ENCODE data around the gene BAHD1.

BAHD1 gene

DNA sequence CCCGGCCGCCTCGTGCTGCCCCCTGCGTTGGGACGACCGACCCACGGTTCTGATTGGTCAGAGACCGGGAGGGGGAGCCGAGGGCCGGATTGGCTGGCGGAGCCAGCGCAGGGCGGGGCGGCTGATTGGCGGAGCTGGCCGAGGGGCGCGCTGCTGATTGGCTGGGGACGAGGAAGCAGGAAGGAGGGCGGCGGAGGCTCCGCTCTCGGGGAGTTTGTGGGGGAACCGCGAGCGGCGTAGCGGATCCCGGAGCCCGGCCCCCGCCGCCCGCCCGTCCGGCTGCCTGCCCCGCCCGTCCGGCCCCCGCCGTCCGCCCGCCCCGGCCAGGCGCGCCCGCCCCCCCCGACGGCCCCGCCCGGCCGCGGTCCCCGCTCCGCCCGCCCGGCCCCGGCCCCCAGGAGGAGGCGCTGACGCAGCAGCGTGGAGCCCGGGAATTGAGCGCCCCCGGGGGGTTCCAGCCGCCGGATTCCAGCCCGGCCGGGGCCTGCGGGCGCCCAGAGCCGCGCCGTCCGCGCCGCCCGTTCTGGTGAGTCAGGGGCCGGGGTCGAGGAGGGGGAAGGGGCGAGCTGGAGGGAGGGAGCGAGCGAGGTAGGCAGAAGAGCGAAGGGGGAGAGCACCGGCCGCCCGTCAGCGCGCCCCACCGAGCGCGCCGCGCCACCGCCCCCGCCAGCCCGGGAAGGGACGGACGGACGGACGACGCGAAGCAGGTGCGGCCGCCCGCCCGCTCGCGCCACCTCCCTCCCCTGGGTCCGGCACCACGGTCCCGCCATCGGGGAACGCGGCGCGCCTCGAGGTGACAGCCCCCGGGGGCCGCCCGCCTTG is at the start of gene BAHD1:
BAHD1 (plus strand) TSS at position 211 of the 822 bp plus-strand sequence. CDS start 17,512 bp downstream, outside the sequence.
- peak; percentile 98 for DNase-seq

GRCh38 chr15:40392986-40393948 is 47.5 kb upstream of the BAHD1 start:
- no peak for DNase-seq

DNA sequence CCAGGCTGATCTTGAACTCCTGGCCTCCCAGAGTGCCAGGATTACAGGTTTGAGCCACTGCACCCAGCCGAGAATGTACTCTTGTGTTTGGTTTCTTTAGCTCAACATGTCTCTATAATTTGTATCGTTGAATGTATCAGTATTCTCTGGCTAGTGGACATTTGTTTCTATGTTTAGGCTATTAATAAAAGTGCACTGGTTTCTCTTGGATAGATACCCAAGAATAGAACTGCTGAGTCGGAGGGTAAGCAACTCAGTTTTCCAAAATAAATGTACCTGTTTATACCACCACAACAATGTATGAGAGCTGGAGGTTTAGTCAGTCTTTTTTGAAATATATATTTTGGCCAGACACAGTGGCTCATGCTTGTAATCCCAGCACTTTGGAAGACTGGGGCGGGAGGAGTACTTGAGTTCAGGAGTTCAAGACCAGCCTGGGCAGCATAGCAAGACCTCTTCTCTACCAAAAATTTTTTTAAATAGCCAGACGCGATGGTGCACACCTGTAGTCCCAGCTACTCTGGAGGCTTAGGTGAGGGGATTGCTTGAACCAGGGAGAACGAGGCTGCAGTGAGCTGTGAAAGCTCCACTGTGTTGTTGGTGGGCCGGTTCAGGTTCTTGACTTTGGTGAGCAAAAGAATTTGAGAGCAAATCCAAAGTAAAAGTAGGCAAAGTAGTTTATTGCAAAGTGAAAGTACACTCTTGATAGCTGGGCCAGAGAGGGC is 42.9 kb upstream of the BAHD1 start:
- no peak for DNase-seq

DNA sequence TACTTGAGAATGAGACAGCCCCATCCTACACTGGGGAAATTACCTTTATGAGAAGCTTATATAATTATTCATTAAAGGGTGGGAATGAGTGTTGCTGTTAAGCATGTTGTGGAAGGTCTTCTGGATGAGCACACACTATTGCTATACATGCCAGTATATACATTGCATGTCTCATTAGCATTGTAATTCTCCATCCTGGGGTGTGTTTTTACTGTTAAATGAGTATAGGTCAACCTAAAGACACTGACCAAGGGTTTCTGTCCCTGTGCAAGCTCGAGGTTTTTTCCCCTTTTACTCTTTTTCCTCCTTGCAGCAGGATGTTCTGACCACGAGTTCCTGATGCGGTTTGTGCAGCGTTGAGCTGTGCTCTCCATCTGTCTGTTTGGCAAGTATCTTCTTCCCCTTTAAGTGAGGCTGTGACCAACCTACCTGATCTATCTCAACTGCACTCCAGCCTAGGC is 42.3 kb upstream of the BAHD1 start:
- no peak for DNase-seq

DNA sequence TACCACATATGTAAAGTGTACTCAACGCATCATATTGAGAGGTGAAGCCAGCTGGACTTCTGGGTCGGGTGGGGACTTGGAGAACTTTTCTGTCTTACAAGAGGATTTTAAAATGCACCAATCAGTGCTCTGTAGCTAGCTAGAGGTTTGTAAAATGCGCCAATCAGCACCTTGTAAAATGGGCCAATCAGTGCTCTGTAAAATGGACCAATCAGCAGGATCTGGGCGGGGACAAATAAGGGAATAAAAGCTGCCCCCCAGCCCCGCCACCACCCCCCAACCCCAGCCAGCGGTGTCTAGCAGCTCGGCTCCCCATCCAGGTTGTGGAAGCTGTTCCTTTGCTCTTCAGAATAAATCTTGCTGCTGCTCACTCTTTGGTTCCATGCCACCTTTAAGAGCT is 41.4 kb upstream of the BAHD1 start:
- DNase-seq = no peak

DNA sequence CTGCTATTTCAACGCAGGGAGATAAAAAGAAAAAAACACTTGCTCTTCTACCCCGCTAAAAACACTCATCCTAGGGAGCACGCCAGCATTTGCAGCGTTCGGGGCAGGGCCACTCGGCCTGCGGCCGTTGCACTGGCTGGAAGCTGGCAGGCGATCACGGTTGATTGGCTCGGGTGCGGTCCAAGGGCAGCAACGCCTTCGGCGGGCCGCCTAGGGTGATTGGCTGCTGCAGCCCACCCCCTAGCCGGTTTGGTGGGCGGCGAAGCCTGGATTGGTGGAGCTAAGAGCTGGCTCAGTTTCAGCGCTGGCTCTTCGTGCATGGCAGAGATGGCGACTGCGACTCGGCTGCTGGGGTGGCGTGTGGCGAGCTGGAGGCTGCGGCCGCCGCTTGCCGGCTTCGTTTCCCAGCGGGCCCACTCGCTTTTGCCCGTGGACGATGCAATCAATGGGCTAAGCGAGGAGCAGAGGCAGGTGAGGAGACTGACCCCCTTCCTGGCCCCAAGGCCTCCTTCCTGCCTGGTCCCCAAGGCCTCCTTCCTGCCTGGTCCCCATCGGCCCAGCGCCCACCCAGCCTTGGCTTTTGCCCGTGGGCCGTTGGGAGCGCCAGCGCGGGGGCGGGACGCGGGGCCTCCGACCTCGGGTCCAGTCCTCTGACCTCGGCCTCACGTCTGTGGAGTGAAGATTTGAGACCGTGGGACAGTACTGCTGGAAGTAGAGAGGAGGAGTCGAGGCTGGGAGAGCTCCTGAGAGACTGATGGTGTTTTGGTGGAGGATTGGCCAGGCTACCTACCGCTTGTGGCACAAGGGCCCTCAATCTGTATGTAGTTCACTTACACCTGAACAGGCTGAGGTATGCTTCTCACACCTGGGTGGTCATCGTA is 35.0 kb upstream of the BAHD1 start, which contains the start of gene IVD:
IVD (plus strand) TSS at position 295 of the 881 bp plus-strand sequence; CDS start at position 328, 33 bp downstream.
- DNase-seq = peak; percentile 95

- no peak for DNase-seq
Measured at GRCh38 chr15:40407330-40407990, 33.3 kb upstream of the BAHD1 start.

- DNase-seq = no peak
Measured at GRCh38 chr15:40409366-40409765, 31.4 kb upstream of the BAHD1 start.

DNA sequence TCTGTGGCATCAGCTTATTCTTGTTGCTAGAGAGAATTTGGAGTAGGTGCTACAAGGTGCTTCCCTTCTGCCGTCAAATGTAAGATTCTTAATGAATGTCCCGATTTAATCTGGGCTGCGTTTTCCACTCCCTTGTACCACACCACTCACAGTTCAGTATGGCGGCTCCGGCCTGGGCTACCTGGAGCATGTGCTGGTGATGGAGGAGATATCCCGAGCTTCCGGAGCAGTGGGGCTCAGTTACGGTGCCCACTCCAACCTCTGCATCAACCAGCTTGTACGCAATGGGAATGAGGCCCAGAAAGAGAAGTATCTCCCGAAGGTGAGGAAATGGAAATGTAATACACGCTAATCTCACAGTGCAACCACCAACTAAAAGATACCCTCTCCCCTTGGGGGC is 30.3 kb upstream of the BAHD1 start:
- no peak for DNase-seq

- no peak for DNase-seq
Measured at GRCh38 chr15:40412095-40412759, 28.5 kb upstream of the BAHD1 start.

DNA sequence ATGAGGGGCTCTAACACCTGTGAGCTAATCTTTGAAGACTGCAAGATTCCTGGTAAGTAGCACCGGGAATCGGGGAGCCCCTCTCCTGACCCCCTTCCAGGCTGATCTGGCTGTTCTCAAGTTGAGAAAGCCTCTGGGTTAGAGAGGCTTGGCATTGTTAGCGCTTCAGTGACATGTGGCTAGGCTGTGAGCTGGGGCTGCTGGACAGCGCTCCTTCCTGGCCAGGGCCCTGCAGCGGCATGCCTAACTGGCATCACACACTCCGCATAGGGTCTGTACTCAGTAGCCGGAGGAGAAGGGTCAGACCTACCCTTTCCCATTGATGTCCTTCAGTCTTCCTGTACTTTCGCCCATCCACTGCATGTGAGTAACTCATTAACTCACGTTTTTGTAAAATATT is 27.7 kb upstream of the BAHD1 start:
- no peak for DNase-seq

GRCh38 chr15:40414816-40415215 is 25.9 kb upstream of the BAHD1 start:
- DNase-seq = no peak

- no peak for DNase-seq
Measured at GRCh38 chr15:40415226-40415625, 25.5 kb upstream of the BAHD1 start.

DNA sequence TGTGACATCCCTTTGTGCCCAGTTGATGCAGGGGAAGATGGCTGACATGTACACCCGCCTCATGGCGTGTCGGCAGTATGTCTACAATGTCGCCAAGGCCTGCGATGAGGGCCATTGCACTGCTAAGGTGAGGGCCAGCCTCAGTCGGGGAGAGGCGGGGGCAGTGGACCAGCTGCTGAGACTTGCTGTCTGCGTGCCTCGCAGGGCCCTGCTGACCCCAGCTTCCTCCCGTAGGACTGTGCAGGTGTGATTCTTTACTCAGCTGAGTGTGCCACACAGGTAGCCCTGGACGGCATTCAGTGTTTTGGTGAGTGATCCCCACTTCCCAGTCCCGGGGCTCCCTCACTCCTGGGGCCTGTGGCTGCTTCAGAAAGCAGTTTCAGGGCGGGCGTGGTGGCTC is 24.7 kb upstream of the BAHD1 start:
- DNase-seq = no peak

- DNase-seq = no peak
Measured at GRCh38 chr15:40418126-40418525, 22.6 kb upstream of the BAHD1 start.

DNA sequence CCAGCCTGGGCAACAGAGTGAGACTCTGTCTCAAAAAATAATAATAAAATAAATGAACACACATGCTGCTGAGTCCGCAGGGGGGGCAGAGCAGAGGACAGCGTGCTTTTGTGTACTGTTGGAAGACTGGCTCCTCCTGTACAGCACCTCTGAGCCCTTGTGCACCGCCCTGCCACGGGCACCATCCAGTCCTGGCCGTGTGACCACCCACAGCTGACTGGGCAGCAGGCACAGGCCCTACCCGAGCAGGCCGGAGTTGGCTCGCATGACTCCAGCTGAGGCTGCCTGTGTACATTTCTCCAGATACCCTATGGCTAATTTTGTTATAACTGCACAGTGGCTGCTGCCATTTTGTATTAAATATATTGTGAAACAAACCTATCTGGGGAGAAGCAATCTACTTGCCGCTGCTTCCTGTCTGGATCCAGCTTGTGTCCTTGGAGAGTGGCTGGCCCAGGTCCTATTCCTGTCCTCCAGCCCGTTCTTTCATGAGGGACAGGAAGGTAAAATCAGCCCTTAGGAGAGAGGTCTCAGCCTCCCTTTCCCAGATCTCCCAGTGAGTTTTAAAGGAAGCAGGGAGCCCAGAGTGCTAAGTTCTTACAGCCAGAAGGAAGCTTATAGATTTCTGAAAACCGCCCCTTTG is 20.6 kb upstream of the BAHD1 start:
- DNase-seq = no peak

DNA sequence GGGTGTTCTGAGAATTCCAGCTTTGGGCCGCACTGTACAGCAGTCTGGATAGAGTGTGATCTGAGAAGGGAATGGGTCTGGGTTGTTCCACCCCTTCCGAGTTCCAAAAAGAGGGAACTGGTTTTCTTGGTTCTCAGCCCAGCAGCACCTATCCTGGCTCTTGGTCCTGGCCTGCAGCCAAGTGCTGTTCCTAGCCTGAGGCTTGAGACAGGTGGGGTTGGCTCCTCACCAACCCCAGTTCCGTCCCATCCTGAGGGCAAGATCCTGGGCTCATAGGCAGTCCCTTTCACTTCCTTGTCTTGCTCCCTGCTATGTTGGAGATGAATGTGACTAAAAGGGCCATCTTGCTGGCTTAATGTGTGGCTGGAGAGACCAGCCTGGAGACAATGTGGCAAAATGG is 20.0 kb upstream of the BAHD1 start:
- DNase-seq = no peak

- no peak for DNase-seq
Measured at GRCh38 chr15:40421246-40422157, 19.3 kb upstream of the BAHD1 start.
